Suppressor macrophage treated with lipopolysaccharide for 1 hour (primary cell): Measurements from ENCODE around the gene SLC30A3.

Source experiments
- DNase-seq, 3 donors: peaks; one replicate each; pipeline ENCODE4 v3.0.0-alpha.2; 2020 to 2022

Gene SLC30A3

GRCh38 chr2:27256855-27257454, 5.9 kb downstream of the SLC30A3 start:
- no peak for DNase-seq

- no peak for DNase-seq
Observed at GRCh38 chr2:27255660-27256059, 7.2 kb downstream of the SLC30A3 start.

- DNase-seq = no peak
Observed at GRCh38 chr2:27255187-27255586, 7.7 kb downstream of the SLC30A3 start.

DNA sequence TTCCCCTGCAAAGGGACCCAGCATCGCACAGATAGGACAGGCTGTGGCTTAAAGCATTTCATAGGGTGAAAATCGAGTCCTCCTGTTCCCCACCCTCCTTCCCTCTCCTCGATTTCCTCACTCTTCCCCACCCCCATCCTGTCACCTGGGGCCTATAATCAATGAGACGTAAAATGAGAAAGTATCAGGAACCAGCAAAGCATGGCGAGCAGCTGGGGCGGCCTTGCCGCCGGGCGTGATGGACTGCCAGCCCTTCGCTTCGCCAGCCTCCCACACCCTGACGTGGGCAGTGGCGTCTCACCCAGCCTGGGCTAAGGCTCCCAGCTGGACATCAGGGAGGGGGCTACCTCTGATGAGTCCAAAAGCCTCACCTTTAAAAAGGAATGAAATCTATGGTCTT, 11.1 kb downstream of the SLC30A3 start:
- no peak for DNase-seq

GRCh38 chr2:27250652-27251379, 12.0 kb downstream of the SLC30A3 start:
- DNase-seq = no peak

GRCh38 chr2:27249891-27250651, 12.8 kb downstream of the SLC30A3 start:
- DNase-seq = peak; percentile 67 to 87 (median 79)

GRCh38 chr2:27249159-27249890, 13.5 kb downstream of the SLC30A3 start:
- no peak for DNase-seq

DNA sequence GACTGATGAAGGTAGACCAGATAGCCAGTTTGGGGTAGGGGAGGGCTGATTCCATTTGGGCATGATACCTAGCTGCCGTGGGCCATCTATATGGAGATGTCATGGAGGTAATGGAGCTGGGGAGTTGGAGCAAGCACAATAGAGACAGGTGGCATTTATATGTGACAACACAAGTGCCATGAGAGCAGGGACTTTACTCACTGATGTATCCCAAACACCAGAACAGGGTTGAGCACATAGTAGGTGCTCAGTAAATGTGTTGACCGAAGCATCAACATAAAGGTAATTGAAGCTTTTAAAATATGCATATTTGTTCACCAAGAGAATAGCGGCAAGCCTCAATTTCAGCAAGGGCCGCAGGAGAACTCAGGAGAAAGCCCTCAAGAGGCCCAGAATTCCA, 15.0 kb downstream of the SLC30A3 start:
- no peak for DNase-seq

- DNase-seq = no peak
Observed at GRCh38 chr2:27245626-27246025, 17.2 kb downstream of the SLC30A3 start.

- no peak for DNase-seq
Observed at GRCh38 chr2:27245116-27245515, 17.7 kb downstream of the SLC30A3 start.

- no peak for DNase-seq
Observed at GRCh38 chr2:27243391-27244130, 19.3 kb downstream of the SLC30A3 start.

- no peak for DNase-seq
Observed at GRCh38 chr2:27242614-27242951, 20.3 kb downstream of the SLC30A3 start.

GRCh38 chr2:27241761-27242613, 20.9 kb downstream of the SLC30A3 start:
- DNase-seq = no peak

GRCh38 chr2:27240406-27240805, 22.4 kb downstream of the SLC30A3 start:
- DNase-seq = no peak

DNA sequence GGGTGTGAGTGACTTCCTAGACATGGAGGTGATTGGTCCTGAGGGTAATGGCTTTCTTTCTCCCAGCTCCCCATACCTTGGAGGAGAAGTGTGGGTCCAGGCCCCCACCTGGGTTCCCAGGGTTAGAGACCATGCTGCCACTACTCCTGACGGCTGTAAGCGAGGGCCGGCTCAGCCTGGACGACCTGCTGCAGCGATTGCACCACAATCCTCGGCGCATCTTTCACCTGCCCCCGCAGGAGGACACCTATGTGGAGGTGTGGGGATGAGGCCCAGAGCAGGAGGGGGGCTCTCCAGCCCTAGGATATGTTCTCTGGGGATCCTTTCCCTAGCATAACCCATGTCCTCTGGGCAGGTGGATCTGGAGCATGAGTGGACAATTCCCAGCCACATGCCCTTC, 23.9 kb downstream of the SLC30A3 start:
- no peak for DNase-seq

DNA sequence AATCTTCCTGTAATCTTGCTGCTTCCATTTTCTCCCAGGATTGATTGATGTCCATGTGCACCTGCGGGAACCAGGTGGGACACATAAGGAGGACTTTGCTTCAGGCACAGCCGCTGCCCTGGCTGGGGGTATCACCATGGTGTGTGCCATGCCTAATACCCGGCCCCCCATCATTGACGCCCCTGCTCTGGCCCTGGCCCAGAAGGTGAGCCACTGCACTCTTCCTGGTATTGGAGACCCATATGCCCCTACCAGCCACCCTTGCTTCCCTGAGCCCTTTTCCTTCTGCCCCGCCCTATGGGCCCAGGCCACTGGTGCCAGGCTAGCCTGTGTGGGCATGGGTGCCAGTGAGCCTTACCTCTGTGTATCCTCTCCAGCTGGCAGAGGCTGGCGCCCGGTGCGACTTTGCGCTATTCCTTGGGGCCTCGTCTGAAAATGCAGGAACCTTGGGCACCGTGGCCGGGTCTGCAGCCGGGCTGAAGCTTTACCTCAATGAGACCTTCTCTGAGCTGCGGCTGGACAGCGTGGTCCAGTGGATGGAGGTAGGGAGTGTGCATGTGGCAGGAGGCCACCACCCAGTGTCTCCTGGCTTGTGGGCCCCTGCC, 25.4 kb downstream of the SLC30A3 start:
- DNase-seq = no peak

DNA sequence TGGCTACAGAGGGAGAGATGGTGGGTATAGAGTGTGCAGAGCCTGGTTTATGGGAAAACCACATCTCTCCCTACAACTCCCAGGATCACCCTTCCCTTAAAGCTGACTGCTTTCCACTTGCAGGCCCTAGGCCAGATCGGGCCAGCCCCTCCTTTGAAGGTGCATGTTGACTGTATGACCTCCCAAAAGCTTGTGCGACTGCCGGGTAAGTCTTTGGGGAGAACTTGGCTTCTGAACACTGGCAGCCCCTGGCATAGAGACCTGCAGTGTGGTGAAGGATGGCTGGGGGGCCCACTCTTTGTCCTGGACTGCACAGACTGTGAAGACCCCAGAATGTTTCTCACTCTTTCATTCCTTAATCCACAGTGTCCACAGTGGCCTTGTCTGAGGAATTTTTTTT, 26.2 kb downstream of the SLC30A3 start:
- no peak for DNase-seq

- no peak for DNase-seq
Observed at GRCh38 chr2:27236136-27236535, 26.7 kb downstream of the SLC30A3 start.

GRCh38 chr2:27233341-27233740, 29.5 kb downstream of the SLC30A3 start:
- no peak for DNase-seq

- no peak for DNase-seq
Observed at GRCh38 chr2:27231921-27232320, 30.9 kb downstream of the SLC30A3 start.

DNA sequence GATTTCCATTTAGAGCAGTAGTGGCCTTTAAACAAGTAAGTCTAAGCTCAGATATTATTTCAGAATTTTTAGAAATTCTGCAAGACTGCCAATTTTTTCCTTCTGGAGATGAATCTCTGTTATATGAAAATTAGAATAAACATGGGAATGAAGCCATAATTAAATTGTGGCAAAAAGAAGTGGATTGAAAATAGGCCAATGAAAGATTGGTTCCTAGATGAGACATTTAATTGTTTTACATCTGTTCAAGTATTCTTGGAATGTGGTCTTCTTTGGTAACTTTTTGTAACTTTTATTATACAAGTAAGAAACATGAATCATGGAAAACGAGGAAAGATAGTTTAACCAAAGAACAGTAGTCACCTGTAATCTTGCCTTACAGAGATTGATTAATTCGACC, 35.3 kb downstream of the SLC30A3 start:
- no peak for DNase-seq
